OCI-LY3 (cell line): ENCODE results near the gene CADPS2.

Experiments used
- CTCF ChIP-seq: fragments of 200-600, 300-600 bp; sonication (generic); IDR thresholded peaks from 2 replicates; pipeline ENCODE4 v1.5.1; 2014; ENCODE audit warnings: antibody characterized with exemption, low read length, low read depth
- EZH2phosphoT487 ChIP-seq: fragments of 200-600 bp; shearing (Covaris generic); IDR thresholded peaks from 2 replicates; pipeline ENCODE4 v1.6.1; 2018; ENCODE audit warnings: antibody characterized with exemption, mixed run types, low read depth

- TF ChIP-seq CTCF: no peak
- no peak for TF ChIP-seq EZH2phosphoT487
Observed at GRCh38 chr7:122727354-122727753, 158.9 kb downstream of the CADPS2 start.
